Ectodermal cell (in vitro differentiated cells): Measurements from ENCODE around the gene POLRMT.
"Not testable (repeated sequence)": the region's sequence is repeated elsewhere in the genome, so short reads cannot be mapped to it uniquely, and the experiment has no call there.

Source experiments
- H3K27ac ChIP-seq: 2 replicates; pipeline ENCODE4 v1.7.0; 2013; ENCODE audit warnings: mild to moderate bottlenecking, low read depth, low read length; ENCODE audit not compliant: insufficient read depth, poor library complexity, severe bottlenecking
- H3K27me3 ChIP-seq: 2 replicates; pipeline ENCODE4 v1.7.0; 2013; ENCODE audit warnings: mild to moderate bottlenecking, low read length; ENCODE audit not compliant: insufficient read depth, control insufficient read depth, poor library complexity, severe bottlenecking
- H3K36me3 ChIP-seq: one replicate; pipeline ENCODE4 v1.7.0; 2013; ENCODE audit warnings: low read length; ENCODE audit not compliant: control insufficient read depth, insufficient read depth
- H3K4me1 ChIP-seq: one replicate; pipeline ENCODE4 v1.7.0; 2013; ENCODE audit warnings: low read length; ENCODE audit not compliant: control insufficient read depth, insufficient read depth
- H3K4me3 ChIP-seq: 2 replicates; pipeline ENCODE4 v1.7.0; 2013; ENCODE audit warnings: low read depth, low read length, control low read depth; ENCODE audit not compliant: insufficient read depth
- H3K9me3 ChIP-seq: 2 replicates; pipeline ENCODE4 v1.7.0; 2013; ENCODE audit warnings: mild to moderate bottlenecking, low read length, moderate library complexity; ENCODE audit not compliant: control insufficient read depth
- WGBS, 2 experiments: methylation state at CpG; one replicate each; pipeline ENCODE4 v1.1.7; 2013; ENCODE audit warnings: missing lambda C conversion rate in 2 of 2; 5-methylcytosine and 5-hydroxymethylcytosine counted together

POLRMT gene

DNA sequence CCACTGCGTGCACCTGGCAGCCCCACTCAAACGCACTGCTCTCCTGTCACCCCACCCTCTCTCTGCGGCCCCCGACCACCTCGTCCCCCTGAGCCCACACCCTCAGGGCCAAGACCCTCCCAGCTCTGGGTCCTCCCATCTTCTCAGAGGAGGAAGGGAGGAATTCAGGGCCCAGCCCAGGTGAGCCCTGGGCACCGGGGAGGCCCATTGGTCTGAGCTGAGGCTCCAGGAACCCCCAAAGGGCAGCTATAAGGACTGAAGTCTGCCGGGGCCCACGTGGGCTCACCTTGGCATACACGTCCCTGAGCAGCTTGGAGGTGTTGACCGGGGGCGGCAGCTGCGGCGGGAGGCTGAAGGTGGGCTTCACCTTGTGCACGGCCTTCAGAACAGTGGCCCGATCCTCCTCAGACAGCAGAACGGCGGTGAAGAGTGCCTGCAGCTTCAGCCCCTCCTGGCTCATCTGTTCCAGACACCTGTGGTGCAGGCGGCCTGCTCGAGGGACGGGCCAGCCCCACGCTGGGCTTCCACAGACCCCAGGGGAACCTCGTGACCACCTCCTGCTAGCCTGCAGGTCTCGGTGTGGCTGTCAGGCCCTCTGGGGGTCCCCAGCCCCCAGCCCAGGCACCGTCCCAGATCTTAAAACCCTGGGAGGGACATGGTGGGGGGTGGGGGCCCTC lies 8.8 kb downstream of the POLRMT start:
- Histone ChIP-seq H3K27me3 (no peaks in the 10 kb centered on the region), H3K4me3 (no peak overlapping the region), H3K27ac (no peak overlapping the region), H3K36me3 (peaks cover 25% of the 10 kb centered on the region), H3K9me3 (no peaks in the 10 kb centered on the region), H3K4me1 (no peaks in the 10 kb centered on the region)
- WGBS, 2 experiments = 95 to 96% methylated on average over 24 of the region's 24 CpGs

- H3K4me3 ChIP-seq = no peak overlapping the region
- no peaks in the 10 kb centered on the region for H3K4me1 ChIP-seq
- H3K27me3 ChIP-seq = no peaks in the 10 kb centered on the region
- H3K9me3 ChIP-seq = no peaks in the 10 kb centered on the region
- WGBS, 2 experiments = 91 to 92% methylated on average over 24 of the region's 24 CpGs
- no peak overlapping the region for H3K27ac ChIP-seq
- H3K36me3 ChIP-seq = peaks cover 26% of the 10 kb centered on the region
These were observed 9.4 kb downstream of the POLRMT start for GRCh38 chr19:623974-624373.

GRCh38 chr19:623175-623916 lies 10.0 kb downstream of the POLRMT start:
- H3K4me3 ChIP-seq = no peak overlapping the region
- H3K9me3 ChIP-seq = no peaks in the 10 kb centered on the region
- 94 to 95% methylated on average over 44 of the region's 44 CpGs for WGBS, 2 experiments
- no peak overlapping the region for H3K27ac ChIP-seq
- no peaks in the 10 kb centered on the region for H3K27me3 ChIP-seq
- H3K4me1 ChIP-seq = no peaks in the 10 kb centered on the region
- peaks cover 20% of the 10 kb centered on the region for H3K36me3 ChIP-seq

- Histone ChIP-seq H3K4me3 (no peak overlapping the region), H3K36me3 (peaks cover 26% of the 10 kb centered on the region), H3K9me3 (no peaks in the 10 kb centered on the region), H3K4me1 (no peaks in the 10 kb centered on the region), H3K27me3 (no peaks in the 10 kb centered on the region), H3K27ac (no peak overlapping the region)
- WGBS, 2 experiments = 96 to 97% methylated on average over 37 of the region's 37 CpGs
These were observed 10.7 kb downstream of the POLRMT start for GRCh38 chr19:622666-623065.

GRCh38 chr19:621819-622218 lies 11.5 kb downstream of the POLRMT start:
- H3K27me3 ChIP-seq = no peaks in the 10 kb centered on the region
- no peaks in the 10 kb centered on the region for H3K9me3 ChIP-seq
- H3K4me1 ChIP-seq = no peaks in the 10 kb centered on the region
- no peak overlapping the region for H3K27ac ChIP-seq
- no peak overlapping the region for H3K4me3 ChIP-seq
- WGBS, 2 experiments = 96 to 97% methylated on average over 24 of the region's 24 CpGs
- peaks cover 26% of the 10 kb centered on the region for H3K36me3 ChIP-seq

- WGBS, 2 experiments = 96 to 97% methylated on average over 48 of the region's 48 CpGs
- H3K36me3 ChIP-seq = peaks cover 26% of the 10 kb centered on the region
These were observed 12.1 kb downstream of the POLRMT start for GRCh38 chr19:621191-621590.

GRCh38 chr19:620166-620862 lies 13.0 kb downstream of the POLRMT start:
- Histone ChIP-seq H3K4me3 (no peak overlapping the region), H3K9me3 (no peaks in the 10 kb centered on the region), H3K4me1 (no peaks in the 10 kb centered on the region), H3K36me3 (peaks cover 20% of the 10 kb centered on the region), H3K27me3 (peaks cover 4% of the 10 kb centered on the region), H3K27ac (no peak overlapping the region)
- WGBS, 2 experiments = 96 to 97% methylated on average over 45 of the region's 51 CpGs

More at GRCh38 chr19:621191-621590, 12.1 kb downstream of the POLRMT start:
- not testable (repeated sequence) for H3K27me3 ChIP-seq, H3K9me3 ChIP-seq, H3K27ac ChIP-seq, H3K4me3 ChIP-seq, H3K4me1 ChIP-seq

- Histone ChIP-seq H3K36me3 (peaks cover 25% of the 10 kb centered on the region), H3K4me3 (no peak overlapping the region), H3K27ac (no peak overlapping the region), H3K9me3 (no peaks in the 10 kb centered on the region), H3K4me1 (no peaks in the 10 kb centered on the region), H3K27me3 (peaks cover 5% of the 10 kb centered on the region)
- 96% methylated on average over 47 of the region's 47 CpGs for WGBS, 2 experiments
These were observed 13.9 kb downstream of the POLRMT start for GRCh38 chr19:619286-620002.

GRCh38 chr19:618674-619285 lies 14.6 kb downstream of the POLRMT start:
- no peaks in the 10 kb centered on the region for H3K4me1 ChIP-seq
- 96 to 97% methylated on average over 27 of the region's 27 CpGs for WGBS, 2 experiments
- H3K27me3 ChIP-seq = peaks cover 5% of the 10 kb centered on the region
- no peak overlapping the region for H3K4me3 ChIP-seq
- no peak overlapping the region for H3K27ac ChIP-seq
- peaks cover 25% of the 10 kb centered on the region for H3K36me3 ChIP-seq
- H3K9me3 ChIP-seq = no peaks in the 10 kb centered on the region
